ENCODE results near the gene GSTA4. TPM values are rescaled to one million over a fixed set of nuclear protein-coding genes. Genes with fewer than 3 reads are reported as not detected.

GSTA4 gene
- total and polyA plus RNA-seq, 7 donors: 4.8 to 20.1 (median 12.8) TPM

DNA sequence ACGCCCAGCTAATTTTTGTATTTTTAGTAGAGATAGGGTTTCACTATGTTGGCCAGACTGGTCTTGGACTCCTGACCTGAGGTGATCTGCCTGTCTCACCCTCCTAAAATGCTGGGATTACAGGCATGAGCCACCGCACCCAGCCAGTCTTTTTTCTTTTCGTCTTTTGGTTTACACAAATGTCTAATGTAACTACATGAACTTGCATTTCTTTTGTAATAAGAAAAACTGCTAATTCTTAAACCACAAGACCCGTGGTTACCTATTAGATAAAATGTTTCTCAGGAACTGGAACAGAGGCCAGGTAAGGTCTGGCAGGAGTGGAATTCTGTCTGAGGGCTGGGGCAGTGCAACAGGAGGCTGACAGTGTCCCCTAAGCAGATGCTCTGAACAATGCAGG, 52.9 kb downstream of the GSTA4 start:
- ATAC-seq (no peak), DNase-seq (no peak)
- H3K36me3 ChIP-seq (ENCODE audit: insufficient read depth in 1 of 2, low read depth in 1 of 2): no peaks in the 10 kb centered on the region
- TF ChIP-seq, protein P1, sequence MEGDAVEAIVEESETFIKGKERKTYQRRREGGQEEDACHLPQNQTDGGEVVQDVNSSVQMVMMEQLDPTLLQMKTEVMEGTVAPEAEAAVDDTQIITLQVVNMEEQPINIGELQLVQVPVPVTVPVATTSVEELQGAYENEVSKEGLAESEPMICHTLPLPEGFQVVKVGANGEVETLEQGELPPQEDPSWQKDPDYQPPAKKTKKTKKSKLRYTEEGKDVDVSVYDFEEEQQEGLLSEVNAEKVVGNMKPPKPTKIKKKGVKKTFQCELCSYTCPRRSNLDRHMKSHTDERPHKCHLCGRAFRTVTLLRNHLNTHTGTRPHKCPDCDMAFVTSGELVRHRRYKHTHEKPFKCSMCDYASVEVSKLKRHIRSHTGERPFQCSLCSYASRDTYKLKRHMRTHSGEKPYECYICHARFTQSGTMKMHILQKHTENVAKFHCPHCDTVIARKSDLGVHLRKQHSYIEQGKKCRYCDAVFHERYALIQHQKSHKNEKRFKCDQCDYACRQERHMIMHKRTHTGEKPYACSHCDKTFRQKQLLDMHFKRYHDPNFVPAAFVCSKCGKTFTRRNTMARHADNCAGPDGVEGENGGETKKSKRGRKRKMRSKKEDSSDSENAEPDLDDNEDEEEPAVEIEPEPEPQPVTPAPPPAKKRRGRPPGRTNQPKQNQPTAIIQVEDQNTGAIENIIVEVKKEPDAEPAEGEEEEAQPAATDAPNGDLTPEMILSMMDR (IDR thresholded peaks at IDR 0.05): no peak
- 71 to 76% (median 73%) methylated on average over 4 of the region's 4 CpGs for WGBS, 3 donors
- no peak overlapping the region for H3K27ac ChIP-seq
- H3K27me3 ChIP-seq (ENCODE audit: insufficient read depth in 3 of 3, low read length in 2 of 3): no peaks in the 10 kb centered on the region
- intact Hi-C loops (cut with DNase I): no loop called here
- H3K4me1 ChIP-seq: no peaks in the 10 kb centered on the region
- H3K4me3 ChIP-seq: no peak overlapping the region
- H3K9me3 ChIP-seq: no peaks in the 10 kb centered on the region

DNA sequence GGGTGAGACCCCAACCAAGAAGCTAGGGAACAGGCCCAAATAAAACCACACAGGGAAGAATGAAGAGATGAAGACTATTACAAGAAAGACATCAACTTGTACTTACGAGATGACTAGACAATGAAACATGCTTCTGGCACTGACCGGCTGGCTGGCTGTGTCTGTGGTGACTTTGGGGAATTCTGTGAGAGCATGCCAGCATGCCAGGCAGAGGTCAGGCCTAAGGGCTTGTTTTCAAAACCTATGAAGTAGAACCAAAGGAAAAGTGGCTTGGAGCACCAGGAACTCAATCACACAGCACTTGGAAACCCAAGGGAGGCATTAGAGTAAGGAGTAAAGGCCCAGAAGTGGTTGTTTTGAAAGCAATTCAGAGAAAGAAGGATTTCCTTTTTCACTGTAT, 57.2 kb downstream of the GSTA4 start:
- Histone ChIP-seq H3K27ac (no peak overlapping the region), H3K27me3 (ENCODE audit: insufficient read depth in 3 of 3, low read length in 2 of 3) (no peaks in the 10 kb centered on the region), H3K9me3 (no peaks in the 10 kb centered on the region), H3K36me3 (ENCODE audit: insufficient read depth in 1 of 2, low read depth in 1 of 2) (no peaks in the 10 kb centered on the region), H3K4me3 (no peak overlapping the region), H3K4me1 (no peaks in the 10 kb centered on the region)
- ATAC-seq (no peak), DNase-seq (no peak)
- TF ChIP-seq, protein P1 (IDR thresholded peaks at IDR 0.05): no peak
- 30 to 58% (median 43%) methylated on average over 2 of the region's 2 CpGs for WGBS, 3 donors
- intact Hi-C loops (cut with DNase I): no loop called here

DNA sequence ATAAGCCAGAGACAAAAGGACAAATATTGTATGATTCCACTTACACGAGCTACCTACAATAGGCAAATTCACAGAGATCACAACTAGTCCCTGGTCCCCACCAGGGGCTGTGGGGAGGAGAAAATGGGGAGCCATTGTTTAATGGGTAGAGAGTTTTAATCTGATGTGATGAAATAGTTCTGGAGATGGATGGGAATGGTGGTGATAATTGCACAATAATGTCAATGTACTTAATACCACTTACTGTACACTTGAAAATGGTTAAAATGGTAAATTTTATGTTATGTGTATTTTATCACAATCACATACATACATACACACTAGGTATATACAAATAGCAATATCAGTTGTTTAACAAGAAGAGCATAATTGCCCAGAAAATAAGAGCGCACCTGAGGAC, 61.3 kb downstream of the GSTA4 start:
- no peaks in the 10 kb centered on the region for H3K9me3 ChIP-seq
- DNase-seq (no peak), ATAC-seq (no peak)
- intact Hi-C loops (cut with DNase I): no loop called here
- WGBS, 3 donors: 82 to 91% (median 83%) methylated on average over 2 of the region's 2 CpGs
- H3K4me1 ChIP-seq: no peaks in the 10 kb centered on the region
- no peak overlapping the region for H3K4me3 ChIP-seq
- no peaks in the 10 kb centered on the region for H3K27me3 ChIP-seq (ENCODE audit: insufficient read depth in 3 of 3, low read length in 2 of 3)
- H3K36me3 ChIP-seq (ENCODE audit: insufficient read depth in 1 of 2, low read depth in 1 of 2): no peaks in the 10 kb centered on the region
- TF ChIP-seq, protein P1 (IDR thresholded peaks at IDR 0.05): no peak
- H3K27ac ChIP-seq: no peak overlapping the region

DNA sequence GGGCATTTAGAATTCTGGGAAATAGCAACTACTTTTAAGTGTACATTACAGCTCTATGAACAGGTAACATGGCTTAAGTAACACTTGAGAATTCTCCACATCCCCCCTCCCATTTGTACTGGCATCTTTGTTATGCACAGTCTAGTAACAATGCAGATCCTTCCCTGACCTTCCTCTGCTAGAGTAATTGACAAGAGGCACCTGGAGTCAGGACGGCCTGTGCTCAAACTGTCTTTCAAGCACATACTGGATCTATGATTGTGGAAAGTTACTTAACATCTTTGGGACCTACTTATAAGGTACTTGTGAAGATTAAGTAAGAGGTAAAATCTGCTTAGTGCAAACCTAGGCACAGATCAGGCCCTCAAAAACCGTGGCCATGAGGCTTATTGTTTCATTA, 63.7 kb downstream of the GSTA4 start:
- intact Hi-C loops (cut with DNase I): no loop called here
- no peak for DNase-seq
- 61 to 66% (median 65%) methylated on average over 2 of the region's 2 CpGs for whole genome bisulfite sequencing, 3 donors
- ATAC-seq: no peak
- Histone ChIP-seq H3K27me3 (ENCODE audit: insufficient read depth in 3 of 3, low read length in 2 of 3) (no peaks in the 10 kb centered on the region), H3K9me3 (no peaks in the 10 kb centered on the region), H3K27ac (no peak overlapping the region), H3K4me3 (no peak overlapping the region), H3K36me3 (ENCODE audit: insufficient read depth in 1 of 2, low read depth in 1 of 2) (no peaks in the 10 kb centered on the region), H3K4me1 (no peaks in the 10 kb centered on the region)
- TF ChIP-seq, protein P1 (IDR thresholded peaks at IDR 0.05): no peak

Data from psoas muscle (tissue), 8 donors.